ENCODE data around the gene REPS2.

The REPS2 gene

GRCh38 chrX:17046478-17047097, 100.1 kb downstream of the REPS2 start:
- POLR2A ChIA-PET = interaction anchor here (1.3 kb wide), 1 partner anchor 163 kb away, joined by 8 read pairs; no protein-coding TSS in a partner anchor
- TF ChIP-seq HDGF (IDR thresholded peaks at IDR 0.05; ENCODE audit: borderline replicate concordance) (no peak), FOXK2 (IDR thresholded peaks at IDR 0.05) (peak; percentile 45; the same call in 1 of the 2 replicates)
- DNase-seq (ENCODE audit: extremely low spot score) = peak; percentile 67
- CTCF ChIA-PET = interaction anchor here (0.6 to 2.0 kb wide), 28 partner anchors 9 to 1152 kb away, joined by 3 to 28 read pairs (median 4); partner anchors contain the start of gene REPS2

GRCh38 chrX:17047224-17047623, 100.8 kb downstream of the REPS2 start:
- TF ChIP-seq ZNF384 (IDR thresholded peaks at IDR 0.05) = no peak
- TF ChIP-seq L3MBTL2 (conservative IDR thresholded peaks at IDR 0.05) = no peak
- no peak for TF ChIP-seq FOXK2 (IDR thresholded peaks at IDR 0.05)
- TF ChIP-seq ARNT (IDR thresholded peaks at IDR 0.05) = no peak
- ChIA-PET POLR2A (interaction anchor here (1.3 kb wide), 1 partner anchor 164 kb away, joined by 8 read pairs; no protein-coding TSS in a partner anchor), CTCF (interaction anchor here (0.7 to 2.0 kb wide), 20 partner anchors 10 to 1152 kb away, joined by 3 to 28 read pairs (median 4); no protein-coding TSS in a partner anchor)
- DNase-seq (ENCODE audit: extremely low spot score) = no peak

GRCh38 chrX:17052210-17052609, 105.8 kb downstream of the REPS2 start:
- no peak for TF ChIP-seq FOXK2 (IDR thresholded peaks at IDR 0.05)
- no peak for TF ChIP-seq TARDBP (IDR thresholded peaks at IDR 0.05)
- TF ChIP-seq ARNT (IDR thresholded peaks at IDR 0.05) = no peak
- TF ChIP-seq ELF4 (IDR thresholded peaks at IDR 0.05) = no peak
- no peak for TF ChIP-seq FOXM1 (IDR thresholded peaks at IDR 0.05; ENCODE audit: borderline replicate concordance)
- no peak for TF ChIP-seq HDGF (IDR thresholded peaks at IDR 0.05; ENCODE audit: borderline replicate concordance)
- TF ChIP-seq BHLHE40 (IDR thresholded peaks at IDR 0.05; ENCODE audit: borderline replicate concordance) = no peak
- DNase-seq (ENCODE audit: extremely low spot score) = no peak
- ChIA-PET POLR2A (no interaction called here), CTCF (no interaction called here)

- POLR2A ChIA-PET = interaction anchor here (0.6 kb wide), 1 partner anchor 172 kb away, joined by 3 read pairs; no protein-coding TSS in a partner anchor
- TF ChIP-seq L3MBTL2 (conservative IDR thresholded peaks at IDR 0.05) = no peak
- no peak for TF ChIP-seq FOXM1 (IDR thresholded peaks at IDR 0.05; ENCODE audit: borderline replicate concordance)
- TF ChIP-seq LEF1 (IDR thresholded peaks at IDR 0.05; ENCODE audit: borderline replicate concordance) = no peak
- TF ChIP-seq FOXA1 (IDR thresholded peaks at IDR 0.05) = no peak
- TF ChIP-seq BHLHE40 (IDR thresholded peaks at IDR 0.05; ENCODE audit: borderline replicate concordance) = no peak
- TF ChIP-seq PKNOX1 (IDR thresholded peaks at IDR 0.05) = no peak
- TF ChIP-seq ARNT (IDR thresholded peaks at IDR 0.05) = no peak
- no peak for TF ChIP-seq NFRKB (IDR thresholded peaks at IDR 0.05)
- no peak for TF ChIP-seq ZNF384 (IDR thresholded peaks at IDR 0.05)
- no peak for TF ChIP-seq ELF4 (IDR thresholded peaks at IDR 0.05)
- TF ChIP-seq CTBP1 (IDR thresholded peaks at IDR 0.05; ENCODE audit: borderline replicate concordance) = no peak
- TF ChIP-seq SP1 (IDR thresholded peaks at IDR 0.05) = no peak
- no peak for TF ChIP-seq TARDBP (IDR thresholded peaks at IDR 0.05)
- TF ChIP-seq FOXK2 (IDR thresholded peaks at IDR 0.05) = no peak
- CTCF ChIA-PET = interaction anchor here (0.9 kb wide), 1 partner anchor 160 kb away, joined by 3 read pairs; no protein-coding TSS in a partner anchor
- no peak for DNase-seq (ENCODE audit: extremely low spot score)
These were observed 106.3 kb downstream of the REPS2 start for GRCh38 chrX:17052793-17053192.

GRCh38 chrX:17053502-17053901, 107.0 kb downstream of the REPS2 start:
- POLR2A ChIA-PET = no interaction called here
- CTCF ChIA-PET = interaction anchor here (0.7 to 1.0 kb wide), 3 partner anchors 9 to 161 kb away, joined by 3 read pairs; no protein-coding TSS in a partner anchor
- no peak for DNase-seq (ENCODE audit: extremely low spot score)
- TF ChIP-seq NFRKB (IDR thresholded peaks at IDR 0.05) = no peak
- TF ChIP-seq BHLHE40 (IDR thresholded peaks at IDR 0.05; ENCODE audit: borderline replicate concordance) = no peak
- TF ChIP-seq ZNF384 (IDR thresholded peaks at IDR 0.05) = no peak
- TF ChIP-seq ELF4 (IDR thresholded peaks at IDR 0.05) = no peak
- no peak for TF ChIP-seq TARDBP (IDR thresholded peaks at IDR 0.05)
- no peak for TF ChIP-seq FOXM1 (IDR thresholded peaks at IDR 0.05; ENCODE audit: borderline replicate concordance)
- no peak for TF ChIP-seq SUZ12 (IDR thresholded peaks at IDR 0.05)
- no peak for TF ChIP-seq FOXK2 (IDR thresholded peaks at IDR 0.05)
- no peak for TF ChIP-seq FOXA1 (IDR thresholded peaks at IDR 0.05)
- no peak for TF ChIP-seq LEF1 (IDR thresholded peaks at IDR 0.05; ENCODE audit: borderline replicate concordance)
- TF ChIP-seq CTBP1 (IDR thresholded peaks at IDR 0.05; ENCODE audit: borderline replicate concordance) = no peak
- no peak for TF ChIP-seq L3MBTL2 (conservative IDR thresholded peaks at IDR 0.05)

- CTCF ChIA-PET = no interaction called here
- no peak for TF ChIP-seq CTBP1 (IDR thresholded peaks at IDR 0.05; ENCODE audit: borderline replicate concordance)
- TF ChIP-seq HDGF (IDR thresholded peaks at IDR 0.05; ENCODE audit: borderline replicate concordance) = no peak
- TF ChIP-seq FOXK2 (IDR thresholded peaks at IDR 0.05) = no peak
- TF ChIP-seq FOXA1 (IDR thresholded peaks at IDR 0.05) = no peak
- TF ChIP-seq ZNF384 (IDR thresholded peaks at IDR 0.05) = no peak
- TF ChIP-seq ELF4 (IDR thresholded peaks at IDR 0.05) = no peak
- no peak for TF ChIP-seq BHLHE40 (IDR thresholded peaks at IDR 0.05; ENCODE audit: borderline replicate concordance)
- POLR2A ChIA-PET = no interaction called here
- DNase-seq (ENCODE audit: extremely low spot score) = no peak
These were observed 110.6 kb downstream of the REPS2 start for GRCh38 chrX:17056868-17057608.

GRCh38 chrX:17062065-17062464, 115.6 kb downstream of the REPS2 start:
- no peak for TF ChIP-seq TARDBP (IDR thresholded peaks at IDR 0.05)
- no peak for TF ChIP-seq BHLHE40 (IDR thresholded peaks at IDR 0.05; ENCODE audit: borderline replicate concordance)
- no peak for TF ChIP-seq NFRKB (IDR thresholded peaks at IDR 0.05)
- no peak for TF ChIP-seq PKNOX1 (IDR thresholded peaks at IDR 0.05)
- no peak for TF ChIP-seq CTBP1 (IDR thresholded peaks at IDR 0.05; ENCODE audit: borderline replicate concordance)
- TF ChIP-seq HDGF (IDR thresholded peaks at IDR 0.05; ENCODE audit: borderline replicate concordance) = no peak
- TF ChIP-seq ARNT (IDR thresholded peaks at IDR 0.05) = no peak
- TF ChIP-seq FOXK2 (IDR thresholded peaks at IDR 0.05) = no peak
- TF ChIP-seq L3MBTL2 (conservative IDR thresholded peaks at IDR 0.05) = no peak
- no peak for TF ChIP-seq FOXM1 (IDR thresholded peaks at IDR 0.05; ENCODE audit: borderline replicate concordance)
- TF ChIP-seq SUZ12 (IDR thresholded peaks at IDR 0.05) = no peak
- TF ChIP-seq FOXA1 (IDR thresholded peaks at IDR 0.05) = no peak
- no peak for TF ChIP-seq ELF4 (IDR thresholded peaks at IDR 0.05)
- TF ChIP-seq ZNF384 (IDR thresholded peaks at IDR 0.05) = no peak
- no peak for TF ChIP-seq SP1 (IDR thresholded peaks at IDR 0.05)
- no peak for TF ChIP-seq LEF1 (IDR thresholded peaks at IDR 0.05; ENCODE audit: borderline replicate concordance)
- POLR2A ChIA-PET = no interaction called here
- DNase-seq (ENCODE audit: extremely low spot score) = no peak
- CTCF ChIA-PET = interaction anchor here (1.1 to 1.7 kb wide), 3 partner anchors 8 to 179 kb away, joined by 3 to 5 read pairs (median 4); no protein-coding TSS in a partner anchor
